Loucy (cell line): ENCODE measurements around the gene ODC1.
A peak's percentile ranks its signal among the peaks of the same experiment; 100 is the strongest.

Experiments used
- EZH2phosphoT487 ChIP-seq: fragments of 200-600 bp; IDR thresholded peaks from 2 replicates; pipeline ENCODE4 v1.6.1; 2018; ENCODE audit warnings: antibody characterized with exemption, mild to moderate bottlenecking, moderate library complexity, borderline replicate concordance
- TF ChIP-seq, protein P1 (sequence below): fragments of 200-600 bp; sonication (generic); conservative IDR thresholded peaks from 2 replicates; pipeline ENCODE4 v1.5.1; 2014; ENCODE audit warnings: mild to moderate bottlenecking, antibody characterized with exemption, low read length

DNA sequence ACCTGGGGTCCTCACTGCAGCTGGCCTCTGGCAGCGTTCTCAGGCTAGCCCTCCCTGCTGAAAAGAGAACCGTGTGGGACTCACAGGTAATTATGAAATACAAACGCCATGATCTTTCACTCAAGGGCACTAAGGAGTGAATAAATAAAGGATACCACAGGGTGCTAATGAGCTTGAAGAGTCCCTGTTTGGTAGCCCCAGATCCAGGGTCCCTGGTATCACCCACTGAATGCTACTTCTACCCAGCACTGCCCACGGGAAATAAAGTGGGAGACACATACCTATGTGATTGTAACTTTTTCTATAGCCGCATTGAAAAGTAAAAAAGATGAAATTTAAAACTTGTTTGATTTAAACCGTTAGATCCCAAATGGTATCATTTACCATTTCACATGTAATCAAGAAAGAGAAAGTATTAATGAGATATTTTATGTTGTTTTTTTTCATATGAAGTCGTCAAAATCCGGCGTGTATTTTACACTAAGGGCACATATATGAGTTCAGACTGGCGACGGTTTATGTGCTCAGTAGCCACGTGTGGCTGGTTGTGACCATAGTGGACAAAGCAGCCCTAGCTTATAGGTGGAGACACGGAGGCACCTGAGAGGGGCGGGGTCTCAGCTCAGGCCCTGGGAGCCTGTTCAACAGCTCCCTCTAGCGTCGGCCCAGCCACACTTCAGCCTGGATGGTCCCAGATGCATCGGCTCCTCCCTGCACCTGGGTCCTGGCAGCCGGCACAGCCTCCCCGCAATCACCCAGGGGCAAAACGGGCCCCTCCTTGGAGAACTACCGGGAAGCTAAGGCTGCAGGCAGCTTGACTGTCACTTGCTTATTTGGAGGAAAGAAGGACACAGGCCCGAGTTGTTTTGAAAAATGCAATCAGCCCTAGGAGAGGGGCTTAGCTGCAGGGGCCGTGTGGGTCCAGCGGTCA, 39.2 kb downstream of the ODC1 start:
- TF ChIP-seq, protein P1, sequence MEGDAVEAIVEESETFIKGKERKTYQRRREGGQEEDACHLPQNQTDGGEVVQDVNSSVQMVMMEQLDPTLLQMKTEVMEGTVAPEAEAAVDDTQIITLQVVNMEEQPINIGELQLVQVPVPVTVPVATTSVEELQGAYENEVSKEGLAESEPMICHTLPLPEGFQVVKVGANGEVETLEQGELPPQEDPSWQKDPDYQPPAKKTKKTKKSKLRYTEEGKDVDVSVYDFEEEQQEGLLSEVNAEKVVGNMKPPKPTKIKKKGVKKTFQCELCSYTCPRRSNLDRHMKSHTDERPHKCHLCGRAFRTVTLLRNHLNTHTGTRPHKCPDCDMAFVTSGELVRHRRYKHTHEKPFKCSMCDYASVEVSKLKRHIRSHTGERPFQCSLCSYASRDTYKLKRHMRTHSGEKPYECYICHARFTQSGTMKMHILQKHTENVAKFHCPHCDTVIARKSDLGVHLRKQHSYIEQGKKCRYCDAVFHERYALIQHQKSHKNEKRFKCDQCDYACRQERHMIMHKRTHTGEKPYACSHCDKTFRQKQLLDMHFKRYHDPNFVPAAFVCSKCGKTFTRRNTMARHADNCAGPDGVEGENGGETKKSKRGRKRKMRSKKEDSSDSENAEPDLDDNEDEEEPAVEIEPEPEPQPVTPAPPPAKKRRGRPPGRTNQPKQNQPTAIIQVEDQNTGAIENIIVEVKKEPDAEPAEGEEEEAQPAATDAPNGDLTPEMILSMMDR, result peak; percentile 98
- no peak for TF ChIP-seq EZH2phosphoT487
